ENCODE measurements around the gene ZNF865.

Gene ZNF865

DNA sequence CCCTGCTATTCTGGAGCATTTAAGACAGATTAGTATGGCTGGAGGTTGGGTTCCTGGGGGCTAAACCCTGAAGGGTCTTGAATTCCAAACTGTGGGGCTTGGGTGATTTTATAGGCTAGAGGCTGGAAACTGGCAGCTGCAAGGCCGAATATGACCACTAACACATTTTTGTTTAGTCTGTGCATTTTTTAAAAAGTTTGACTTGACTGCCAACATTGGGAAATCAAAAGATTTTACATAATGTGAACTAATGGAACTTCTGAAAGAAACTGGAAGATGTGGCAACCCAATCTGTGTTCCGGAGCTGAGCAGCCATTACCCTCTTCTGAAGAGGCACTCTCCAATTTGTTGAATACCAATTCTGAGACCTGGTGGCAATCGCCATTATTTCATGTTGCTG lies 13.8 kb downstream of the ZNF865 start:
- DNase-seq (no peak), ATAC-seq (replicated peaks) (no peak)
- Mint-ChIP-seq H3K36me3 (peaks cover 22 to 40% of the 10 kb centered on the region in 2 donors), H3K27ac (no peak overlapping the region), H3K4me3 (no peak overlapping the region), H3K9me3 (peaks cover 2 to 3% of the 10 kb centered on the region in 2 donors), H3K4me1 (peaks cover 7 to 18% of the 10 kb centered on the region in 2 donors), H3K27me3 (no peaks in the 10 kb centered on the region)

DNA sequence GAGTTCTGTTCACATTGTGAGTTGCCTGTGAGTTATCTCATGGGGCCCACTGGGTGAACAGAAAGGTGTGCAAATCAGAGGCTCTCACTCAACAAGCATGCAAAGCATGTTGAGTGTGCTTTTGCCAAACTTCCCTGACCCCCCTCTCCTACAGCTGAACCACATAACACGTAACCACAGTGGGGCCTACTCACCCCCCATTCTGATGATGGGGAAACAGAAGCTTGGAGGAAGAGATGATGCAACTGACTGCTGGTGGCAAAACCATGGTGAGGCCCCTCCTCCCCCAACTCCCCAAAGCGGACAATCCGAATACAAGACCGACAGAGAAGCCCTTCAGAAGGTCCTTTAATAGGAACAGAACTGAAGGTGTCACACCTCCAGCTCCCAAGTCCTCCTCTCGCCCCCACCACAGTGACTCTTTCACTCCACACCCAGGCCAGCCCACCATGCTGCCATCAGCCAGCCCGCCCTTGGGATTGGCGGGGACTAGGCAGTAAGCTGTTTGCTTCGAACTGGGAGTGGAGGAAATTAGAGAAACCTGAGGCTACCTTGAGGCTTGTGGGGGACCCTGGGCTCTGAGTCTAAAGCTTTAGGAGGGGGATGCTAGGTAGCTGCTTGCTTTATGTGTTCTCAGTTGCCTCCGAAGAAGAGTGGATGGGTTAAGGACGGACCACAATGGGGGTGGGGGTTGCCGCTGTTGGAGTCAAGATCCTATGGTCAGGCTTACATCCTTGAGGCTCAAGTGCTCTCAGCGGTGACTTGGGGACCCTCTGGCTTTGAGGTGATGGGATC lies 15.2 kb downstream of the ZNF865 start:
- peaks cover 2 to 3% of the 10 kb centered on the region in 2 donors for H3K9me3 Mint-ChIP-seq
- no peak overlapping the region for H3K27ac Mint-ChIP-seq
- DNase-seq (no peak), ATAC-seq (replicated peaks) (no peak)
- H3K4me3 Mint-ChIP-seq = no peak overlapping the region
- H3K27me3 Mint-ChIP-seq = no peaks in the 10 kb centered on the region
- H3K36me3 Mint-ChIP-seq = peaks cover 19 to 38% of the 10 kb centered on the region in 2 donors
- H3K4me1 Mint-ChIP-seq = peaks cover 10 to 25% of the 10 kb centered on the region in 2 donors

DNA sequence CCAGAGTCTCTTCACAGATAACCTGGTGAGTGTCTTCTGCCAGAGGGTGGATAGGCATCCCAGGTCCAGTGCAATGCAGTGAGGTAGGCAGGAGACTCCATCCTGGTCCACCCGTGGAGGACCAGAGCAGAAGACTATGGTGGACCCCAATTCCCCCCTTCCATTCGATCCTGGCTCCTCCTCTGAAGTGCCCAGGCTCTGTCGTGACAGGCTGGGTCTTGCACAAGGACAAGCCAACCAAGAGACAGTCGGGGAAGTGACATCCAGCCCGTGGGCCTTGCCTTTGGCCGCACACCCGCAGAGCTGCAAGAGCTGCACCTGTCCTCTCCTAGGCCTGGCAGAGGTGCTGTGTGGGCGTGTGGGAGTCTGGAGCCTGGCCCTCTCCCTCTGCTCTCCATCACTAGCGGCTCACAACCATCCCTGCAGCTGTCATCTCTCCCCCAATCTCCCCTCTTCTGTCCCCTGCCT lies 15.8 kb downstream of the ZNF865 start:
- Mint-ChIP-seq H3K4me1 (peaks cover 10 to 25% of the 10 kb centered on the region in 2 donors), H3K9me3 (peaks cover 2 to 3% of the 10 kb centered on the region in 2 donors), H3K4me3 (no peak overlapping the region), H3K27ac (peak overlapping the region; percentile 47), H3K36me3 (peaks cover 19 to 38% of the 10 kb centered on the region in 2 donors), H3K27me3 (no peaks in the 10 kb centered on the region)
- no peak for DNase-seq
- no peak for ATAC-seq (replicated peaks)

DNA sequence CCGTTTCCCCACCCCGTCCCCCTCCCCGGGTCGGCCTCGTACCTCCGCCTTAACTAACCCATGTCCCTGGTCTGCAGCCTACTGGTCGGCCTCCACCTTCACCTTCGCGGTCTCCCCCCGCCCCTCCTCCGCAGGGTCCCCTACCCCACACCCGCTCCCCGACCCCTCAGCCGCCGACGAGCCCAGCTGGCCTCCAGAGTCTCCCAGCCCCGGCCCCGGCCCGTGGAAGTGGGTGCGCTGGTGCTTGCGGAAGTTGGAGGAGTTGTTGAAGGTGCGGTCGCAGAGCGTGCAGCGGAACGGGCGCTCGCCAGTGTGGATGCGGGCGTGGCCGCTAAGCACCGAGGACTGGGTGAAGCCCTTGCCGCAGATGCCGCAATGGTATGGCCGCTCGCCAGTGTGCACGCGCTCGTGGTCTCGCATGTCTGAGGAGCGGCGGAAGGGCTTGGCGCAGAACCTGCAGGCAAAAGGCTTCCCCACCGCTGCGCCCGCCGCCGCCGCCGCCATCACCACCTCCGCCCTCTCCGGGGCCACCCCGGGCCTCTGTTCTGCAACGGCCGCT lies 16.3 kb downstream of the ZNF865 start:
- Mint-ChIP-seq H3K4me1 (peaks cover 10 to 25% of the 10 kb centered on the region in 2 donors), H3K27ac (peak overlapping the region; percentile 47), H3K9me3 (peaks cover 2 to 3% of the 10 kb centered on the region in 2 donors), H3K36me3 (peaks cover 16 to 35% of the 10 kb centered on the region in 2 donors), H3K4me3 (no peak overlapping the region), H3K27me3 (no peaks in the 10 kb centered on the region)
- no peak for DNase-seq
- ATAC-seq (replicated peaks) = no peak

DNA sequence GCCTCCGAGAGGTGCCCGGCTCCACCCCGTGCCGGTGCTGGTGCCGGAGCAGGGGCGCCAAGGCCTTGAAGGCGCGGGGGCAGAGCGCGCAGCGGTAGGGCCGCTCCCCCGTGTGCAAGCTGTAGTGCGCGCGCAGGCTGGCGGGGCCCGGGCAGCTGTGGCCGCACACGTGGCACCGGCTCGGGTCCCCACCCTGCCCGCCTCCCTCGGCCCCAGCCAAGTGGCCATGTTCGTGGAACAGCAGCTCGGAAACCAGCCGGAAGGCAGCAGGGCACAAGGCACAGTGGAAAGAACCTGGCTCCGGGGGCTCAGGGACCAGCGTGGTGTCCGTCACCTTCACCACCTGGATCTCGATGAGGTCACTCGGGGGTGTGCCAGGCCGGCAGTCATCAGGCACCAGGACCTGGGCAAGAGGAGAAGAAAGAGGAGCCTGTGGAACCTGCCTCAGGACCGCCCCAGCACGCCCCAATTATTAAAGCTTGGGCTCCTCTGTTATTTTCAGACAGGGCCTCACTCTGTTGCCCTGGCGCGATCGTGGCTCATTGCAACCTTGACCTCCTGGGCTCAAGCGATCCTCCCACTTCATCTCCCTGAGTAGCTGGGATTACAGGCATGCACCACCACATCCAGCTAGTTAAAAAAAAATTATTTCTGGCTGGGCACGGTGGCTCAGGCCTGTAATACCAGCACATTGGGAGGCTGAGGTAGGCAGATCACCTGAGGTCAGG lies 17.0 kb downstream of the ZNF865 start:
- peaks cover 10 to 25% of the 10 kb centered on the region in 2 donors for H3K4me1 Mint-ChIP-seq
- H3K9me3 Mint-ChIP-seq = peaks cover 2 to 3% of the 10 kb centered on the region in 2 donors
- H3K27ac Mint-ChIP-seq = peak overlapping the region; percentile 87
- H3K27me3 Mint-ChIP-seq = no peaks in the 10 kb centered on the region
- no peak for ATAC-seq (replicated peaks)
- peaks cover 10 to 29% of the 10 kb centered on the region in 2 donors for H3K36me3 Mint-ChIP-seq
- no peak overlapping the region for H3K4me3 Mint-ChIP-seq
- DNase-seq = no peak

DNA sequence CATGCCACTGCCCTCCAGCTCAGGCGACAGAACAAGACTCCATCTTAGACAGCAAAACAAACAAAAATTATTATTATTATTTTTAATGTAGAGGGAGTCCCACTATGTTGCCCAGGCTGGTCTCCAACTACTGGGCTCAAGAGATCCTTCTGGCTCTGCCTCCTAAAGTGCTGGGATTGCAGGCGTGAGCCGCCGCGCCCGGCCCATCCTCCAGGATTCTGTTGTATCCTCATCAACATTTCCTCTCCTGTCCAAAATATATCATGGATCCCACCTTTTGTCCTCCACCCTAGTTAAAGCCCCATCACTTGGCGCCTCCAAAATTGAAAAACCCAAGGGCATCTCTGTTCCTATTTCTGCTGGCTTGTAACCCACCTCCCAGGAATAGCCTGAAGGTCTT lies 17.7 kb downstream of the ZNF865 start:
- peaks cover 2 to 3% of the 10 kb centered on the region in 2 donors for H3K9me3 Mint-ChIP-seq
- no peak overlapping the region for H3K4me3 Mint-ChIP-seq
- H3K27me3 Mint-ChIP-seq = peaks cover 0 to 2% of the 10 kb centered on the region in 2 donors
- ATAC-seq (replicated peaks) (no peak), DNase-seq (no peak)
- no peak overlapping the region for H3K27ac Mint-ChIP-seq
- H3K4me1 Mint-ChIP-seq = peaks cover 10 to 25% of the 10 kb centered on the region in 2 donors
- peaks cover 7 to 25% of the 10 kb centered on the region in 2 donors for H3K36me3 Mint-ChIP-seq

DNA sequence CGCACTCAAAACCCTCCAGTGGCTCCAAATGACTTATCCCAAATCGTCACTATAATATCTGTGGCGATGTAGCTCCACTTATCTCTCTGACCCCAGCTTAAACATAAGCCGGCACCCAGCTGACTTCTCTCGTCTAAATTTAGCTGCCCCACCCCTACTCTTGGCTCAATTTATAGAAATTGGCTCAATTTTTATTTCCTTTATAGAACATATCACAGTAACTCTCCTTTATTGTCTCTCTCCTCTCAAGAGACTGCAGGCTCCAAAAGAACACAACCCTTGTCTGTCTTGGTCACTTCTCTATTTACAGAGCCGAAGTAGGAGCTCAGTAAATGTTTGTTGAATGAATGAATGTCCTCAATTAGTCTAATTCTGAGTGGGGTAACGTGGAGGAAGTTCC lies 18.1 kb downstream of the ZNF865 start:
- ATAC-seq (replicated peaks) (no peak), DNase-seq (no peak)
- H3K4me3 Mint-ChIP-seq = peak overlapping the region; percentile 91 to 97
- no peak overlapping the region for H3K27ac Mint-ChIP-seq
- H3K9me3 Mint-ChIP-seq = peaks cover 2 to 3% of the 10 kb centered on the region in 2 donors
- peaks cover 9 to 25% of the 10 kb centered on the region in 2 donors for H3K4me1 Mint-ChIP-seq
- H3K36me3 Mint-ChIP-seq = peaks cover 6 to 23% of the 10 kb centered on the region in 2 donors
- peaks cover 0 to 4% of the 10 kb centered on the region in 2 donors for H3K27me3 Mint-ChIP-seq

DNA sequence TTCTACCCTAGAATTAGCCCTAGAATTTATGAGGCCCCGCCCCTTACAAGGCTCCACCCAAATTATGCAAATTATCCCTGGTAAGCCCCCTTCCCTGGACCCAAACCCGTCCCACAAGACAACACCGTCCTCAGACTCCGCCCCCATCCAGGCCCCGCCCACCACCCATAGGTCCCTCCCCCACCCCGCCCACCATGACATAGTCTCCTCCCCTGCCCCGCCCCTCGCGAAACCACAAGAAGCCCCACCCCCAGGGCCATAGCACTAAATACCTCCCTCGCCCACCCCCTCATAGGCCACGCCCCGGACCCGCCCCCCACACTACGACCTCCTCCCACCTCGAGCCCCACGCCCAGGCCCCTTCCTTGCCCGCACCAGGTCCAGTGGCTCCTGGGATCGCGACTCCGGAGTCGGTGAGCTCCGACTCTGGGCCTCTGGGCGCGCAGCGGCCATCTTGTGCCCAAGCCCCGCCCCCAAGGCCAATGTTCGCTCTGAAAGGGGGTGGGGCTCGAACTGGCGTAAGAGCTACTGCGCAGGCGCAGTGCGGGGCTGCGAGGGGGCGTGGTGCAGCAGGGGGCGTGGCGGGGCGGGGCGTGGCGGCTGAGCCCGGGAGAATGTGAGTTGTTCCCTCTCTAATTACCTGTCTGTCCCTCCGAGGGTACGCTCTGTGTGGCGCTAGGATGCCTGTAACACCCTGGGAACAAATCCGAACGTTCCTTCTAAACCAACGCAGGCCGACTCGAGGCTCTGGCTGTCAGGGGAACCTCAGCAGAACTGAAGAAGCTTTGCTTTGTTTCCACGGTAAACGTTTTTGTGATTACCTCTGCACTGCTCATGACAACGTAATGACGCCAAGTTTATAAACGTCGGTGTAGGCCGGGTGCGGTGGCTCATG lies 18.9 kb downstream of the ZNF865 start, which contains the start of gene ZNF784:
ZNF784 (minus strand) TSS at position 458 of the 895 bp plus-strand sequence; CDS start at position 453, 5 bp downstream.
- peaks cover 4 to 21% of the 10 kb centered on the region in 2 donors for H3K36me3 Mint-ChIP-seq
- H3K27me3 Mint-ChIP-seq = peaks cover 0 to 4% of the 10 kb centered on the region in 2 donors
- H3K9me3 Mint-ChIP-seq = peaks cover 2 to 3% of the 10 kb centered on the region in 2 donors
- ATAC-seq (replicated peaks) (peak; percentile 80 to 82), DNase-seq (peak; percentile 85)
- peak within 1 kb of the TSS; percentile 99 for H3K27ac Mint-ChIP-seq
- H3K4me3 Mint-ChIP-seq = peak within 1 kb of the TSS; percentile 91 to 97
- H3K4me1 Mint-ChIP-seq = peaks cover 8 to 25% of the 10 kb centered on the region in 2 donors

DNA sequence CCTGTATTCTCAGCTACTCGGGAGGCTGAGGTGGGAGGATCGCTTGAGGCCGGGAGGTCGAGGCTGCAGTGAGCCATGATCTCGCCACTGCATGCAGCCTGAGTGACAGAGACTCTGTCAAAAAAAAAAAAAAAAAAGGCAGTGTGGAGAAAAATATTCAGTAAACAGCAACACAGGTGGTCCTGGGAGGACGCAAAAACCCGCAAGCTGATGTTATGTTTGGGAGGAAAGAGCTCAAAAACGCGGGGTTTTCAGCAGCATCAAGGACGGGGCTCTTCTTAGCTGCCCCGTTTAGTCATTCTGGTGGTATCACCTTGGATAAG lies 19.5 kb downstream of the ZNF865 start:
- H3K4me1 Mint-ChIP-seq = peaks cover 8 to 25% of the 10 kb centered on the region in 2 donors
- peaks cover 2 to 3% of the 10 kb centered on the region in 2 donors for H3K9me3 Mint-ChIP-seq
- H3K36me3 Mint-ChIP-seq = peaks cover 4 to 21% of the 10 kb centered on the region in 2 donors
- DNase-seq (no peak), ATAC-seq (replicated peaks) (no peak)
- H3K27ac Mint-ChIP-seq = peak overlapping the region; percentile 99
- H3K27me3 Mint-ChIP-seq = peaks cover 0 to 4% of the 10 kb centered on the region in 2 donors
- H3K4me3 Mint-ChIP-seq = peak overlapping the region; percentile 91 to 97

DNA sequence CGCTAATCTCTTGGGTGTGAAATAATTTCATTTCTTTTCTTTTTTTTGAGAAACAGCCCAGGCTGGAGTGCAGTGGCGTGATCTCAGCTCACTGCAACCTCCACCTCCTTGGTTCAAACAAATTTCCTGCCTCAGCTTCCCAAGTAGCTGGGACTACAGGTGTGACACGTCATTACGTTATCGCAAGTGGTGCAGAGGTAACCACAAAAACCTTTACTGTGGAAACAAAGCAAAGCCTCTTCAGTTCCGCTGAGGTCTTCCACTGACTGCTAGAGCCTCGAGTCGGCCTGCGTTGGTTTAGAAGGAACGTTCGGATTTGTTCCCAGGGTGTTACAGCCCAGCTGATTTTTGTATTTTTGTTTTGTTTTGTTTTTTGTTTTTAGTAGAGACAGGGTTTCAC lies 20.9 kb downstream of the ZNF865 start:
- no peak overlapping the region for H3K27ac Mint-ChIP-seq
- DNase-seq (no peak), ATAC-seq (replicated peaks) (no peak)
- peaks cover 8 to 18% of the 10 kb centered on the region in 2 donors for H3K4me1 Mint-ChIP-seq
- H3K36me3 Mint-ChIP-seq = peaks cover 0 to 9% of the 10 kb centered on the region in 2 donors
- peaks cover 2 to 3% of the 10 kb centered on the region in 2 donors for H3K9me3 Mint-ChIP-seq
- peaks cover 0 to 4% of the 10 kb centered on the region in 2 donors for H3K27me3 Mint-ChIP-seq
- no peak overlapping the region for H3K4me3 Mint-ChIP-seq

DNA sequence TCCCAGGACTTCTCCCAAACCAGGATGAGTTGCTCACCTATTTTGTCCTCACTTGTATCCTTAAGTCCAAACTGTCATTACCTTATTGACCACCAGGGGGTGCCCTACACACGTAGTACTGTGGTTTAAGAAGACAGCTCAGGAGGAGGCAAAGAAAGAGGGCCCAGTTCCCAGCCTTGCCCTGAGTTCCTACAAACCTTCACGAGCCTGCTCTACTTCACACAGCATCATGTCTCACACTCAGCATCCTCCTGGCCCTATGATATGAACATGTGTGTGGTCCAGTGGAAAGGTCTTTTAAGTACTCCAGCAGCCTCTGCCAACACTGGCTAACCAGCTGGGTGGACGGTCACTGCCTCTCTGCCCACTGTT lies 27.0 kb downstream of the ZNF865 start:
- peaks cover 0 to 4% of the 10 kb centered on the region in 2 donors for H3K27me3 Mint-ChIP-seq
- peak overlapping the region in 1 of 2 donors; percentile 7 for H3K4me3 Mint-ChIP-seq
- H3K4me1 Mint-ChIP-seq = peaks cover 31 to 49% of the 10 kb centered on the region in 2 donors
- DNase-seq (peak; percentile 81), ATAC-seq (replicated peaks) (peak; percentile 53 to 60)
- no peak overlapping the region for H3K27ac Mint-ChIP-seq
- no peaks in the 10 kb centered on the region for H3K9me3 Mint-ChIP-seq
- peaks cover 22 to 25% of the 10 kb centered on the region in 2 donors for H3K36me3 Mint-ChIP-seq

DNA sequence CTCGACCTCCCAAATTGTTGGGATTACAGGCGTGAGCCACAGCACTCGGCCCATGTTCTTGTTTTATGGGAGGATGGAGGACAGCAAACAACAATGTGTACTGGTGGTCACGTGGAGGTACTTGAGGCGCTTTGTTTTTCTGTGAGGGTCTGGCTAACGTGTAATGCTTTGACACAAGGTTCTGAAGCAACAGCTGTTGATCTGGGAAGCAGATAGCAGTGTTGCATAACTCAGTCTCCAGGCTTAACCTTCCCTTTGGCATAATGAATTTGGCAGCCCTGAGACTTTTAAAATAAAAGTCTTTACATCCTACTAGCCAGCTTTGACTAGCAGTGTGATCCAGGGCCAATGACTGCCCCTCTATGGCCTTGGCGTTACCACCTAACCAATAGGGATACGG lies 28.4 kb downstream of the ZNF865 start:
- Mint-ChIP-seq H3K4me1 (peaks cover 38 to 61% of the 10 kb centered on the region in 2 donors), H3K9me3 (peaks cover 0 to 2% of the 10 kb centered on the region in 2 donors), H3K4me3 (peak overlapping the region in 1 of 2 donors; percentile 74), H3K27ac (peak overlapping the region; percentile 90), H3K36me3 (peaks cover 26 to 37% of the 10 kb centered on the region in 2 donors), H3K27me3 (no peaks in the 10 kb centered on the region)
- ATAC-seq (replicated peaks) (no peak), DNase-seq (no peak)

DNA sequence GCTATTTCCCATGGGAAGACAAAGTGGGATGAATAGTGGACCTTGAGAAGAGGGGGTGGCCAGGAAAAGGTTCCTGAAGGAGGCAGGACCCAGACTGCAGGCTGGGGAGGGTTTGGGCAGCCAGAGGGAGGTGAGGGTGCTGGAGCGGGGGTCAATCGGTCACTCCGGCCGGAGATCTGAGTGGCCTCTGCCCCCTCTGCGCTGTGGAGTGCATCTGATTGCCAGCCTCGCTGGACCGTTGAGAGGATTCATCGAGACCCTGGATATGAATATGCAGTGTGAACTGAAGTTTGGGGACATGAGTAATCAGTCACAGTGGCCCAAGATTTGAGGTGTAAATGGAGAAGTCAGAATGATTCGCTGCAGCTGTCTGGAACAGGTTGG lies 29.9 kb downstream of the ZNF865 start:
- H3K27ac Mint-ChIP-seq = peak overlapping the region; percentile 100
- DNase-seq (no peak), ATAC-seq (replicated peaks) (peak; percentile 29 to 35)
- peaks cover 34 to 49% of the 10 kb centered on the region in 2 donors for H3K36me3 Mint-ChIP-seq
- no peaks in the 10 kb centered on the region for H3K27me3 Mint-ChIP-seq
- peaks cover 45 to 73% of the 10 kb centered on the region in 2 donors for H3K4me1 Mint-ChIP-seq
- H3K4me3 Mint-ChIP-seq = peak overlapping the region; percentile 89 to 98
- H3K9me3 Mint-ChIP-seq = peaks cover 0 to 4% of the 10 kb centered on the region in 2 donors

Data from stimulated activated naive B cell treated with anti-CD40 and anti-IgM and Interleukin-4, amounts not matched to agents 10 μg/mL and 1 μg/mL and 100 μg/mL, for 72 hours (primary cell).